NCI-H146 treated with DMSO at 0.1 percent for 48 hours (cell line): ENCODE data around the gene AGPAT3.

Source experiments
- DNase-seq: peaks from one replicate; lab custom pipeline; 2025; ENCODE audit not compliant: unreplicated experiment; lab: John Stamatoyannopoulos, UW

Gene AGPAT3

GRCh38 chr21:43905726-43906455, 40.9 kb downstream of the AGPAT3 start:
- DNase-seq = no peak

GRCh38 chr21:43906585-43907370, 41.8 kb downstream of the AGPAT3 start:
- DNase-seq = no peak

GRCh38 chr21:43907751-43908150, 42.7 kb downstream of the AGPAT3 start:
- no peak for DNase-seq

- DNase-seq = no peak
Measured at GRCh38 chr21:43908167-43908566, 43.1 kb downstream of the AGPAT3 start.

- DNase-seq = no peak
Measured at GRCh38 chr21:43909741-43910400, 44.8 kb downstream of the AGPAT3 start.

GRCh38 chr21:43910460-43910859, 45.4 kb downstream of the AGPAT3 start:
- no peak for DNase-seq

GRCh38 chr21:43911015-43911934, 46.3 kb downstream of the AGPAT3 start:
- no peak for DNase-seq

- DNase-seq = no peak
Measured at GRCh38 chr21:43911935-43912487, 47.0 kb downstream of the AGPAT3 start.

GRCh38 chr21:43912500-43912899, 47.5 kb downstream of the AGPAT3 start:
- DNase-seq = no peak

GRCh38 chr21:43912910-43913309, 47.9 kb downstream of the AGPAT3 start:
- no peak for DNase-seq

GRCh38 chr21:43913928-43914327, 48.9 kb downstream of the AGPAT3 start:
- no peak for DNase-seq

GRCh38 chr21:43916076-43916475, 51.1 kb downstream of the AGPAT3 start:
- DNase-seq = no peak

- DNase-seq = no peak
Measured at GRCh38 chr21:43916691-43917514, 51.9 kb downstream of the AGPAT3 start.

GRCh38 chr21:43917515-43918384, 52.7 kb downstream of the AGPAT3 start:
- DNase-seq = no peak

GRCh38 chr21:43918385-43918947, 53.4 kb downstream of the AGPAT3 start:
- DNase-seq = no peak

- DNase-seq = no peak
Measured at GRCh38 chr21:43919283-43919682, 54.3 kb downstream of the AGPAT3 start.

- DNase-seq = no peak
Measured at GRCh38 chr21:43919871-43920801, 55.1 kb downstream of the AGPAT3 start.
